HepG2 (cell line): Measurements from ENCODE around the gene OBSL1. TPM values are rescaled to one million over a fixed set of nuclear protein-coding genes. Genes with fewer than 3 reads are reported as not detected.
A peak's percentile ranks its signal among the peaks of the same experiment; 100 is the strongest.

Experiments
- ARHGAP35 ChIP-seq: sonication (generic); formaldehyde crosslinking; IDR thresholded peaks from 2 replicates; pipeline ENCODE4 v1.9.0; 2022; ENCODE audit warnings: mild to moderate bottlenecking, inconsistent platforms, moderate library complexity, missing genetic modification reagents, borderline replicate concordance
- DR1 ChIP-seq: sonication (generic); formaldehyde crosslinking; IDR thresholded peaks from 2 replicates; pipeline ENCODE4 v1.8.0; 2021; ENCODE audit warnings: mild to moderate bottlenecking, missing genetic modification reagents, inconsistent platforms
- GZF1 ChIP-seq: sonication (generic); formaldehyde crosslinking; IDR thresholded peaks from 2 replicates; pipeline ENCODE4 v1.5.1; 2020; ENCODE audit warnings: mild to moderate bottlenecking, missing genetic modification reagents
- HOXA9 ChIP-seq: sonication (generic); formaldehyde crosslinking; IDR thresholded peaks from 2 replicates; pipeline ENCODE4 v1.8.1; 2022; ENCODE audit warnings: missing genetic modification reagents, mild to moderate bottlenecking, moderate library complexity, borderline replicate concordance
- ISL2 ChIP-seq: sonication (generic); formaldehyde crosslinking; IDR thresholded peaks from 2 replicates; pipeline ENCODE4 v1.5.0; 2020; ENCODE audit warnings: missing genetic modification reagents
- PRDM4 ChIP-seq: sonication (generic); formaldehyde crosslinking; IDR thresholded peaks from 2 replicates; pipeline ENCODE4 v1.9.0; 2021; ENCODE audit warnings: missing genetic modification reagents, borderline replicate concordance
- RFX5 ChIP-seq: IDR thresholded peaks from 2 replicates; pipeline ENCODE4 v1.6.1; 2011; ENCODE audit warnings: low read depth, low read length, improper control_type of control experiment
- SP5 ChIP-seq: IDR thresholded peaks from 2 replicates; pipeline ENCODE4 v1.6.1; 2016; ENCODE audit warnings: low read depth, borderline replicate concordance
- TEAD3 ChIP-seq: optimal IDR thresholded peaks from 2 replicates; pipeline ENCODE3; 2016; ENCODE audit warnings: borderline replicate concordance
- ZNF557 ChIP-seq: sonication (generic); formaldehyde crosslinking; IDR thresholded peaks from 2 replicates; pipeline ENCODE4 v1.4.0; 2020; ENCODE audit warnings: missing genetic modification reagents
- ZNF567 ChIP-seq: sonication (generic); formaldehyde crosslinking; IDR thresholded peaks from 2 replicates; pipeline ENCODE4 v1.8.1; 2023; ENCODE audit warnings: mild to moderate bottlenecking, missing genetic modification reagents, borderline replicate concordance
- ZNF672 ChIP-seq: sonication (generic); formaldehyde crosslinking; IDR thresholded peaks from 2 replicates; pipeline ENCODE4 v1.8.1; 2022; ENCODE audit warnings: missing genetic modification reagents
- ZNF747 ChIP-seq: sonication (generic); formaldehyde crosslinking; IDR thresholded peaks from 2 replicates; pipeline ENCODE4 v1.8.1; 2023; ENCODE audit warnings: missing genetic modification reagents, mild to moderate bottlenecking, borderline replicate concordance
- ZNF781 ChIP-seq: sonication (generic); formaldehyde crosslinking; IDR thresholded peaks from 2 replicates; pipeline ENCODE4 v1.5.1; 2020; ENCODE audit warnings: borderline replicate concordance, mild to moderate bottlenecking, missing genetic modification reagents; ENCODE audit errors: not compliant biosample characterization
- polyA plus RNA-seq, 8 experiments: library from polyadenylated mRNA; depleted of rRNA in 3 of 8; stranded (reverse) in 7 of 8; unstranded in 1 of 8; fragments of >200 nt; fragmentation: Illumina TruSeq in 4 of 8; extraction: Trizol in 4 of 8; gene quantifications; 2 replicates each; pipeline versions ENCODE4 v1.2.1 to v1.2.3, GENCODE V29; 2011 to 2016; ENCODE audit warnings: low read depth in 4 of 8, missing spikeins in 1 of 8, mixed read lengths in 1 of 8; ENCODE audit not compliant: insufficient read depth in 1 of 8
- total RNA-seq, 5 experiments: library from RNA; depleted of rRNA; stranded (reverse); fragments of >200 nt; fragmentation: Illumina TruSeq; extraction: Trizol; gene quantifications; 2 replicates each; pipeline ENCODE4 v1.2.3, GENCODE V29; 2016; ENCODE audit warnings: low read depth in 1 of 5
- TF ChIP-seq, protein P1 (sequence below): sonication (generic); formaldehyde crosslinking; IDR thresholded peaks from 2 replicates; pipeline ENCODE4 v1.5.1; 2020; ENCODE audit warnings: missing genetic modification reagents, mild to moderate bottlenecking, borderline replicate concordance
- TF ChIP-seq, protein P2 (sequence below): IDR thresholded peaks from 2 replicates; pipeline ENCODE4 v1.6.1; 2016; ENCODE audit warnings: mild to moderate bottlenecking, missing biosample characterization, missing genetic modification reagents
- TF ChIP-seq, protein P3 (sequence below): sonication (generic); formaldehyde crosslinking; conservative IDR thresholded peaks from 2 replicates; pipeline ENCODE4 v1.4.0; 2020; ENCODE audit warnings: mild to moderate bottlenecking, missing genetic modification reagents, moderate library complexity
- TF ChIP-seq, protein P4 (sequence below): sonication (generic); formaldehyde crosslinking; IDR thresholded peaks from 2 replicates; pipeline ENCODE4 v1.4.0; 2020; ENCODE audit warnings: missing genetic modification reagents, borderline replicate concordance

OBSL1 gene
- total and polyA plus RNA-seq, 2 of the 13 experiments (the other 11 are each of a cell fraction or from before 2014, with no cell fraction given) = 86.7 to 218 TPM

DNA sequence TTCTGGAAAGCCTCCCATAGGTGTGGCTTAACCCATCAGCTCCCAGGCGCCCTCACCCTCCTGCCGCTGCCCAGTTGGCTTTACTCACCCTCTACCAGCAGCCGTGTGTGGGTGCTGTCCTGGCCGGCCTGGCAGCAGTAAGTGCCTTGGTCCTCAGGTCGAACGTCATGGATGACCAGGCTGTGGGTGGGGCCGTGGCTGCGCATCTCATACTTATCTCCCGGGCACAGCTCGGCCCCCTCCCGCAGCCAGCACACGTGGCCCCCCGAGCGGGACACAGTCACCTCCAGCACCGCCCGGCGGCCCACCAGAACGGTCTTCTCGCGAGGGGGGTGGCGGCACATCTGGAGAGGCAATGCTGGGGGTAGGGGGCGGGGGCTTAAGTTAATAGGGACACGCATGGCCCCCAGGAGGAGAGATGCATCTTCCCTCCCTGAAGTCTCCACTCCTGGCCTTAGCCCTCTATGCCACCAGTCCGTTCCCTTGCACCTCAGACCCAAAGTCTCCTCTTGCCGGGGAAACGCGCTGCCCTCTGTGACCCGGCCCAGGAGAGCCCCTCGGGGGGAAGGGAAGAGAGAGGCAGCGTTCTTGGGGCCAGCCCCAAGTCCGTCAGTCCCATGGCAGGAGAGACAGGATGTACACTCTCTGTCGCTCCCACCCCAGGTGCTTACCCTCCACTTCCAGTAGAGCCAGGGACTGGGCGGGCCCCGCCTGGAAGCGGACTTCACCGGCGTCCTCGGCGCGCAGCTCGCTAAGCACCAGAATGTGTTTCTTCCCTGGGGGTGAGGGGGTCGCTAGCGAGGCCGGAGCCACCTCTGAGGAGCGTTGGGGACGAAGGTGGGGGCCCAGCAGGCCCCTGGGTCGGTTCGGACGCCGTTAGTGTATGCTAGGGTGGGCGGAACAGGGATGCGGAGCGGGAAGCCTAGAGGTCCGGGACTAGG is 19.6 kb downstream of the OBSL1 start (continued):
- TF ChIP-seq PRDM4 (CRISPR knock-in tag) = no peak
- TF ChIP-seq, protein P1, sequence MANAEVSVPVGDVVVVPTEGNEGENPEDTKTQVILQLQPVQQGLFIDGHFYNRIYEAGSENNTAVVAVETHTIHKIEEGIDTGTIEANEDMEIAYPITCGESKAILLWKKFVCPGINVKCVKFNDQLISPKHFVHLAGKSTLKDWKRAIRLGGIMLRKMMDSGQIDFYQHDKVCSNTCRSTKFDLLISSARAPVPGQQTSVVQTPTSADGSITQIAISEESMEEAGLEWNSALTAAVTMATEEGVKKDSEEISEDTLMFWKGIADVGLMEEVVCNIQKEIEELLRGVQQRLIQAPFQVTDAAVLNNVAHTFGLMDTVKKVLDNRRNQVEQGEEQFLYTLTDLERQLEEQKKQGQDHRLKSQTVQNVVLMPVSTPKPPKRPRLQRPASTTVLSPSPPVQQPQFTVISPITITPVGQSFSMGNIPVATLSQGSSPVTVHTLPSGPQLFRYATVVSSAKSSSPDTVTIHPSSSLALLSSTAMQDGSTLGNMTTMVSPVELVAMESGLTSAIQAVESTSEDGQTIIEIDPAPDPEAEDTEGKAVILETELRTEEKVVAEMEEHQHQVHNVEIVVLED (CRISPR knock-in tag) = no peak; the same call in 1 of the 2 replicates
- TF ChIP-seq, protein P2, sequence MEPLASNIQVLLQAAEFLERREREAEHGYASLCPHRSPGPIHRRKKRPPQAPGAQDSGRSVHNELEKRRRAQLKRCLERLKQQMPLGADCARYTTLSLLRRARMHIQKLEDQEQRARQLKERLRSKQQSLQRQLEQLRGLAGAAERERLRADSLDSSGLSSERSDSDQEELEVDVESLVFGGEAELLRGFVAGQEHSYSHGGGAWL (CRISPR knock-in tag) = no peak
- TF ChIP-seq, protein P3, sequence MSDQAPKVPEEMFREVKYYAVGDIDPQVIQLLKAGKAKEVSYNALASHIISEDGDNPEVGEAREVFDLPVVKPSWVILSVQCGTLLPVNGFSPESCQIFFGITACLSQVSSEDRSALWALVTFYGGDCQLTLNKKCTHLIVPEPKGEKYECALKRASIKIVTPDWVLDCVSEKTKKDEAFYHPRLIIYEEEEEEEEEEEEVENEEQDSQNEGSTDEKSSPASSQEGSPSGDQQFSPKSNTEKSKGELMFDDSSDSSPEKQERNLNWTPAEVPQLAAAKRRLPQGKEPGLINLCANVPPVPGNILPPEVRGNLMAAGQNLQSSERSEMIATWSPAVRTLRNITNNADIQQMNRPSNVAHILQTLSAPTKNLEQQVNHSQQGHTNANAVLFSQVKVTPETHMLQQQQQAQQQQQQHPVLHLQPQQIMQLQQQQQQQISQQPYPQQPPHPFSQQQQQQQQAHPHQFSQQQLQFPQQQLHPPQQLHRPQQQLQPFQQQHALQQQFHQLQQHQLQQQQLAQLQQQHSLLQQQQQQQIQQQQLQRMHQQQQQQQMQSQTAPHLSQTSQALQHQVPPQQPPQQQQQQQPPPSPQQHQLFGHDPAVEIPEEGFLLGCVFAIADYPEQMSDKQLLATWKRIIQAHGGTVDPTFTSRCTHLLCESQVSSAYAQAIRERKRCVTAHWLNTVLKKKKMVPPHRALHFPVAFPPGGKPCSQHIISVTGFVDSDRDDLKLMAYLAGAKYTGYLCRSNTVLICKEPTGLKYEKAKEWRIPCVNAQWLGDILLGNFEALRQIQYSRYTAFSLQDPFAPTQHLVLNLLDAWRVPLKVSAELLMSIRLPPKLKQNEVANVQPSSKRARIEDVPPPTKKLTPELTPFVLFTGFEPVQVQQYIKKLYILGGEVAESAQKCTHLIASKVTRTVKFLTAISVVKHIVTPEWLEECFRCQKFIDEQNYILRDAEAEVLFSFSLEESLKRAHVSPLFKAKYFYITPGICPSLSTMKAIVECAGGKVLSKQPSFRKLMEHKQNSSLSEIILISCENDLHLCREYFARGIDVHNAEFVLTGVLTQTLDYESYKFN (CRISPR knock-in tag) = 0 out of 2 replicates have a peak, but pooled peaks have one; percentile 8
- TF ChIP-seq ZNF557 (CRISPR knock-in tag) = no peak
- TF ChIP-seq ISL2 (CRISPR knock-in tag) = no peak
- TF ChIP-seq, protein P4, sequence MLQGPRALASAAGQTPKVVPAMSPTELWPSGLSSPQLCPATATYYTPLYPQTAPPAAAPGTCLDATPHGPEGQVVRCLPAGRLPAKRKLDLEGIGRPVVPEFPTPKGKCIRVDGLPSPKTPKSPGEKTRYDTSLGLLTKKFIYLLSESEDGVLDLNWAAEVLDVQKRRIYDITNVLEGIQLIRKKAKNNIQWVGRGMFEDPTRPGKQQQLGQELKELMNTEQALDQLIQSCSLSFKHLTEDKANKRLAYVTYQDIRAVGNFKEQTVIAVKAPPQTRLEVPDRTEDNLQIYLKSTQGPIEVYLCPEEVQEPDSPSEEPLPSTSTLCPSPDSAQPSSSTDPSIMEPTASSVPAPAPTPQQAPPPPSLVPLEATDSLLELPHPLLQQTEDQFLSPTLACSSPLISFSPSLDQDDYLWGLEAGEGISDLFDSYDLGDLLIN (CRISPR knock-in tag) = no peak
- TF ChIP-seq SP5 (CRISPR knock-in tag) = no peak
- no peak for TF ChIP-seq TEAD3 (CRISPR knock-in tag)
- no peak for TF ChIP-seq ZNF781 (CRISPR knock-in tag)
- TF ChIP-seq ZNF672 = peak; percentile 42; the same call in 1 of the 2 replicates
- TF ChIP-seq HOXA9 (CRISPR knock-in tag) = peak; percentile 67; the same call in 1 of the 2 replicates
- TF ChIP-seq GZF1 (CRISPR knock-in tag) = no peak
- TF ChIP-seq RFX5 = no peak
- no peak for TF ChIP-seq DR1
- TF ChIP-seq ARHGAP35 (CRISPR knock-in tag) = no peak
- TF ChIP-seq ZNF747 = no peak
- no peak for TF ChIP-seq ZNF567 (CRISPR knock-in tag)
